Smooth muscle cell of the brain vasculature (primary cell): ENCODE data around the gene CBR1.
"Not testable (repeated sequence)": the region's sequence is repeated elsewhere in the genome, so short reads cannot be mapped to it uniquely, and the experiment has no call there.

Source experiments
- DNase-seq: peaks from one replicate; pipeline ENCODE4 v3.0.0-alpha.2; 2012; ENCODE audit warnings: low read depth, low spot score

Gene CBR1

DNA sequence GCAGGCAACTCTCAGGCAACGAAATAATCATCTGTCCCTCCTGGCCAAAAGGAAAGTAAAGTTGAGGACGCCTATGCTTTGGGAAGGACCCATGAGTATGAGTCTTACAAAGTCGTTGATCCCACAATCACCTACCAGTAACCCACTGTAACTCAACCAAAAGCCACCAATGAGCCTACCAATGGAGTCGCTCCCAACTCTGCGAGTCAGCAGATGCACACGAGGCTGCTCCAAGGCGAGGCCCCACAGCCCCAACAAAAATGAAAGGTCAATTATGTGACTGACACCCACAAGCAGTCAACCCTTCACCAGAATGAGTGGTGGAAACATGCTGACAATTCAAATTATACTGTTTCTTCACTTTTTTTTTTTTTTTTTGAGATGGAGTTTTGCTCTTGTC, 21.5 kb upstream of the CBR1 start:
- no peak for DNase-seq

DNA sequence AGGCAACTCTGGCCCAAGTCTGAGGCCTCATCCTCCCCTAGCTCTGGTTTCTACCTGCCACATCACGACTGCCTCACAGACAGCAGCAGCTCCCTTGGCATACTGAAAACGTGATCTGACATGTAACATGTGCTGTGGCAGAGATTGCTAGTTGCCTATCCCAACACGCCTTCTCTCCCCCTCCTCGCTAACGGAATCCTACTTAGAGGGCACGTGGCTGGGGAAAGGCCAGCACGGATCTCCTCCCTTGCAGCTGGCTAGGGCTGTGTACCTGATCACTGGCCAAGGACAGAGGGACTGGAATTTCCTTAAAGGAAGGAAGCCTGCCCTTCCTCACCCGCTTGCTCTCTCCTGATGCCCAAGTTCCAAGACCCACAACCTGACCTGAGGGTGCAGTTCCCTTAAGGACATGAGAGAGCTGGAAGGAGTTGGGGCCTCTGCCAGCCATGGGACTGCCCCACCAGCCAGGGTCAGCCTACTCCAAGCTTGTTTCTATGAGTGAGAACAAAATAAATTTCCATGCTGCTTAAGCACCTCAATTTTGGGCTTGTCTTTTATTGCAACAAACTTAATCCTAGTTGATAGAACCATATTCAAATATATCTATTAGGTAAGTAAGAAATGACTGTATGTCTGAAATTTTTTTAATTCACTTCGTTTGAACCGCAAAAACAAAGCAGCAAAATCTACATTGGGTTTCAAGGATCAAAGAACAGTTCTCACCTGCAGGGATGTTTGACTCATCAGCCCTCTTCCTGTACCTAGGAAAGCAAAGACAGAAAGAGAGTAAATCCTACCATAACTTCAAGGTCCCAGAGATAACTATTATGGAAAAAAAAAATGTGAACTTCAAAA, 16.7 kb upstream of the CBR1 start:
- DNase-seq, result no peak

DNA sequence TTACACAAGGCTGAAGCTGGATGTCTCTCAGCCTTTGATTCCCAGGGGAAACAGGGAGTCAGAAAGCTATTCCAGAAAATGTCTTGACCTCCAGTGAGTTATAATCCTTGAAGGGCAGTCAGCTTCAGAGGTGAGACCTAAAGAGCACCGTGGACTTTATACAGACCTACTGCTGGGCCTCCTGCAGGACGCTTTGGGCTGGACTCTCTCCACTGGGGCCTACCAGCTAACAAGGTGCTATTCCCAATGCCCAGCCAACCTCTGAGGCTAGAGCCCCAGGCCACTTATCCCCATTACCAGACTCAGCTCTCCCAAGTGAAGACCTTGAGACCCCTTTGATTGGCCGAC, 16.1 kb upstream of the CBR1 start:
- no peak for DNase-seq

DNA sequence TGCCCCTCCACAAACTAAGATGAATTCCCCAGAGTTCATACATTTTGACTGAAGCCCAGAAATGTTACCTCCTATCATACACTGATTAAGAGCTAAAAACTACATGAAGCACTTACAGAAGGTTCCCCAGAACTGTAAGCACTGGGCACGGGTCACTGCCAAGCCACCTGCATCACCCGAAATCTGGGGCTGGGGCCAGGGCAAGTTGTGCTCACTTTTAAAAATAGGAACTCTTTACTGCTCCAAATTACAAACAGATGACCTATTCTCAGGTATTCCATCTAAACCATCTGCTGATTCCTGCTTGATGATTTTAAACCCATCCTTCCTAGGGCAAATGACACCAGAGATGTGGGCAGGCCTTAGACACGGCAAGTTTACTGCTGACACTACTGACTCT, 14.3 kb upstream of the CBR1 start:
- no peak for DNase-seq

DNA sequence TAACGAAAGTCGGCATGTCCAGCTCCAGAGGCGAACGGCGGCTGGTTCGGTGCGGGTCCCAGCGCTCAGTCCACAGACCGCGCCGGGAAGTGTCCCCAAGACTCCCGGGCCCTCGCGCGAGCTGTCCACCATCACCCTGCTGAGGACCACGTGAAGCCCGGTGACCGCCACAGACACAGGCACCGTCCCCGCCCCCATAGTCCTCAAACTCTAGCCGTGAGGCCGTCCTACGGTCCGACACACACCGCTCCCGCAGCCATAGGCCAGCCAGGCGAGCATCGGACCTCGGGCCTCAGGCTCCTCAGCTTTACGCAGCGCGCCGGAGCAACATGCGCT, 10.0 kb upstream of the CBR1 start:
- no peak for DNase-seq

DNA sequence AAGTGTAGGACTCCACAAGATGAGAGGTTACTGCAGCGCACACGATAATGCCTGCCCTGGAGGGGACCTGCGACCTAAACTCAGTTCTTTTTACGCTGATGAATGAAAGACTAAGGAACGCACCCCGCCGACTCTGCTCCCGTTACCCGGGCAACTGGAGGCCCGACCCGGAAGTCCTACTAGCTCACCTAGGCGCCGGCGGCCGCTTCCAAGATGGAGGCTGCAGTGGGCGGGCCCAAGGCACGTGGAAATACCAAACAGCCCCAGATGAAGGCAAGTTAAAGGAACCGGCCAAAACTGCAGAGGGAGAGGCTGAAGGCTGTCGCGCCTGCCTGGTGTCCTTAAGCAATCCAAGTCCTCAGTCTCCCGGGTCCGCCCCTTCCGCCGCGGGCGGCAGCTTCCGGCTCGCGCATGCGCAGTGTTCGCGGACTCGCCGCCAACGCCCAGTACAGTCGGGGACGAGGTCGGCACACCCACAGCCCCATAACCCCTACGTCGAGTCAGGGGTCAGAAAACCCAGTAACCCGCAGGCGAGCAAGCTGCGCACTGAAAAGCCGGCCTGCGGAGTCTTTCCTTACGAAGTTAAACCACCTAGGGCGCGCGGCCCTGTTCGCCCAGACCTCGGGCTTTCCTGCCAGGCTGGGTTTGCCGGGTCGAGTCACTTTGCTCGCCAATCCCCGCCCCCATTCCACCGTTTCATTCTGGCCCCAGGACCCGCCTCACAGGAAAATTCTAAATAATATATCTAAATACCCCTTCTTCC, 9.5 kb upstream of the CBR1 start, which contains the start of gene SETD4:
TSS of gene SETD4 (minus strand) at position 368 of the 763 bp plus-strand sequence. CDS start 1,638 bp downstream, outside the sequence.
- peak; percentile 78 for DNase-seq

DNA sequence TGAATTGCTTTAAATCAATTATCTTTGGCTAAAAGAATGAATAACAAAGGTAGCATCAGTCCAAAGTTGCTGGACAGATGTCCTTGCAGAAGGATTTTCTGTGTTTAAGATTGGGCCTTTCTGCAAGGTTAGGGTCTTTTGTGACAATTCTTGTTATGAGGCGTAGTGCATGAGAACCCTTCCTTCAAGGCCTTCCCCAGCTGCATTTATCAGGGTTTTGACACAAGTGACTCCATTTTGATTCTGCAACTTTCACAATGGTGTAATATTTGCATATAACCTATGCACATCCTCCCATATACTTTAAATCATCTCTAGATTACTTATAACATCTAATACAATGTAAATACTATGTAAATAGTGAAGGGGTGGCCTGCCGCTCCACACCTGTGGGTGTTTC, 8.4 kb upstream of the CBR1 start:
- DNase-seq, result no peak

DNA sequence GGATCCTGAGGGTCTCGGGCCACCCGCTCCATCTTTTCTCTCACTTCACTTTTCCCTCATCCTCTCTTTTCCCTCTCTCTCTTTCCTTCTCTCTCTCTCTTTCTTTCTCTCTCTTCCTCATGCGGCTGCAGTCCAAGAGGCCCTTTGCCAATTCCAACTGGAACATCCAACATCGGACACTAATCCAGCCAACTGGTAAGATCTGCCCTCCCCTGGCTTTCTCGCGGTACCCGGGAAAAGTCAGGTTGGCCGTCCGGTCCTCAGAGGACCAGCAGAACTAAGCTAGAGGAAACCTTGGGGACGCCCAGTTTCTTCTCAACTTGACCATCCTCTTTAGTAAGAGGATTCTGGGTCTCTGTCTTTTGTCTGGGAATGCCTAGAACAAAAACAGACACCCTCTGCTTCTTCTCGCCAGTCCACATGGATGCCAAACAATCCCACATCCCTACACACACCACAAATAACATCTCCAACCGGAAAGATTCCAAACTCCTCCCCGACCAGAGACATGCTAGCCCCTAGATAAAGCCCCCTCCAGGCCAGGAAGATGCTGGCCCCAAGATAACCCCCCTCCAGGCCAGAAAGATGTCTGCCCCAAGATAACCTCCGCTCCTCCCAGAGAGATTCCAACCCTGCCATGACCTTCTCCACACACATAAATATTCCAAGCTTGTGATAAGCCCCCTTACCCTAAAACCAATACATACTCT, 6.3 kb upstream of the CBR1 start:
- no peak for DNase-seq

DNA sequence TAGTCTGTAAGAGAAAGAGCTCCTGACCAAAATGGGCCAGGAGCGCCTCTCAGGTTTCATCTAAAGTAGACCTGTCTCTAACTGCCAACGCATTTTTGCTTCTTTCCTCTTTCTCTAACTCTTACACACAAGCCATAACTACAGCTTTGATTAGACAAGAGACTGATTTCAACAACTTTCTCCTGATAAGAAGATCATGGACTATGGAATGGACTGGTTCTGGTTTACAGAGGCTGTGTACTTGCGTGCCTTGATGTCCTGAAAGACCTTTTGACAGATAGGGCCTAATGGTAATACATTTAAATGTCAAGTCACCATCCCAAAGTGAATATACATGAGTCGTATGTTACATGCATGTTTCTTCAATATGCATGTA, 5.8 kb upstream of the CBR1 start:
- DNase-seq, result no peak

DNA sequence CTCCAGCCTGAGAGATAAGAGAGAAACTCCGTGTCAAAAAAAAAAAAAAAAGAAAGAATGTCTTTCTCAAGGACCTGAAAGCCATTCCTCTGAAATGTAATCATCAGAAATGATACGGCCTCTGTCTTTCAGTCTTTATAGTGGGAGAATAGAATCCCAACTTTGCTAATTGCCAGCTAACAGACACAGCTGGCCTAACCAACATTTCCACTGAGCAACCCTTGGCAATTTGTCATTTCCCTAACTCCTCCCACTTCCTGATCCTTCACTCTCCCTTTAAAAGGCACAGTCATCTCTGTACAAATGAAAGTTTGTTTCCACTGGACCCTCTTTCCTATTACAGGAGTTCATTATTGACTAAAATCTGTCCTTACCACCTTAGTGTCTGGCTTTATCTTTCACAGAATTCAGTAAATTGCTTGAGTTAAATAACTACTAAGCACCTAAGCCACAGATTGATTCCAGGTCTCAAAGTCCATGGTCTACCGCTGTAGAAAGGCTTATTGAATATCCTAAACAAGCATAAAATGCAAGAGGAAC, 4.3 kb upstream of the CBR1 start:
- DNase-seq, result no peak

DNA sequence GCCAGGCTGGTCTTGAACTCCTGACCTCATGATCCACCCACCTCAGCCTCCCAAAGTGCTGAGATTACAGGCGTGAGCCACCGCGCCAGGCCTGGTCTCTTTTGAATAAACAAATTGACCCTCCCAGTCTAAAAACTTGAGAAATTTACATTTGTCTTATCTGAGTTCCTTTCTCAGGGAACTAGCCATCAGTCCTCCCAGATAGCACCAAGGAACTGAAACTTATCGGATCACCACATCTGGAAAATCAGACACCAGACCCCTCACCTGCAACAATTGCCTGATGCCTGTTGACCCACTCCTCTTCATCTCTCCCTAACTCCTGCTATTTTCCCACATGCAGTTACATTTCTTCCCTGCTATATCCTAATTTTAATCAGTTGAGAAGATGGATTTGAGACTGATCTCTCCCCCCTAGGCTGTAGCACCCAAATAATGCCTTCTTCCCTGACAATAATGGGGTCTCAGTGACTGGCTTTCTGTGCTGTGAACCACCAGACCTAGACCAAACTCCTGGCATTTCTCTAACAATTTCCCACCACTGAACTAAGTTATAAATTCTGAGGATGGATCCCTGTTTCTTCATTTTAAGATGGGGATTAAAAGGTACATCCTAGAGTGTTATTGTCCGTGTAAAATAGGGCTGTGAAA, 951 bp upstream of the CBR1 start:
- DNase-seq, result no peak

DNA sequence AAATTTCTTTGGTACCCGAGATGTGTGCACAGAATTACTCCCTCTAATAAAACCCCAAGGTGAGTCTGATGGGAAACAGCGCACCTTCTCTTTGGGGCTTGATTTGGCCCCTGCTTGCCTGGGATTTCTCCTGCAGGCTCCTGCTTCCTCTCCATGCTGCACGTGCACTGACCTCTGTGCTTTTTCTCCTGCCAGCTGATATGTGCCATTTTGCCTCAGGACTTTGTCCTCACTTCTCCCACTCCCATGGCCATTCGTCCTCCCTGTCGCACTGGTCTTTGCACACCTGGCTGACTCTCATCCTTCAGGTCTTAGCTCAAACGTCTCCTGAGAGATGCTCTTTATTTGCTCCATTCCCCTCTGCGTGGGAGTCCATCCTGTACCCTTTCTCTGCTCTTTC, 1.2 kb downstream of the CBR1 start:
- DNase-seq, result no peak

DNA sequence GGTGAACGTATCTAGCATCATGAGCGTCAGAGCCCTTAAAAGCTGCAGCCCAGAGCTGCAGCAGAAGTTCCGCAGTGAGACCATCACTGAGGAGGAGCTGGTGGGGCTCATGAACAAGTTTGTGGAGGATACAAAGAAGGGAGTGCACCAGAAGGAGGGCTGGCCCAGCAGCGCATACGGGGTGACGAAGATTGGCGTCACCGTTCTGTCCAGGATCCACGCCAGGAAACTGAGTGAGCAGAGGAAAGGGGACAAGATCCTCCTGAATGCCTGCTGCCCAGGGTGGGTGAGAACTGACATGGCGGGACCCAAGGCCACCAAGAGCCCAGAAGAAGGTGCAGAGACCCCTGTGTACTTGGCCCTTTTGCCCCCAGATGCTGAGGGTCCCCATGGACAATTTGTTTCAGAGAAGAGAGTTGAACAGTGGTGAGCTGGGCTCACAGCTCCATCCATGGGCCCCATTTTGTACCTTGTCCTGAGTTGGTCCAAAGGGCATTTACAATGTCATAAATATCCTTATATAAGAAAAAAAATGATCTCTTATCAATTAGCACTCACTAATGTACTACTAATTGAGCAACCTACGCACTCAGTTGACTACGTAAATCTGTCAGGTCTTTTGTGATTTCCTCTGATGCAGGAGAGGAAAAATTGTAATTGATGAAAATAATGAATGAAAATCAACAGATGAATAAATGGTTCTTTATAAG, 2.8 kb downstream of the CBR1 start:
- DNase-seq, result no peak

DNA sequence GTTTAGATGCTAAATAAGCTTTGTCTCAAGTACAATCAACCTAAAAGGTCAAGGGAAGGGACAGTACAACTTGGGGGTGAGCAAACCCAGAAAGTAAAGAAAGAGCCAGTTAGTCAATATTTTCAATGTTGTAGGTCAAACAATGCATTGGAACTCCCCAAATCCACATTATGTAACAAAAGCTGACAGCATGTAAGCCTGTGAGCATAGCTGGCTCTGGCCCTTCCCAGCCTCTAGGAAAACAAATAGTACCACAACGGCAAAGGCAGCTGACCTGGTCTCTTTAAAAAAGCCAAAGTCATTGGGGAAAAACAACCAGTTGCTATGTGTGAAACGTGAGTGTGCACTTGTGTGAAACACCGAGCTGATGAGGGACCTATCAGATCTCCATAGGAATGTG, 3.4 kb downstream of the CBR1 start:
- no peak for DNase-seq

DNA sequence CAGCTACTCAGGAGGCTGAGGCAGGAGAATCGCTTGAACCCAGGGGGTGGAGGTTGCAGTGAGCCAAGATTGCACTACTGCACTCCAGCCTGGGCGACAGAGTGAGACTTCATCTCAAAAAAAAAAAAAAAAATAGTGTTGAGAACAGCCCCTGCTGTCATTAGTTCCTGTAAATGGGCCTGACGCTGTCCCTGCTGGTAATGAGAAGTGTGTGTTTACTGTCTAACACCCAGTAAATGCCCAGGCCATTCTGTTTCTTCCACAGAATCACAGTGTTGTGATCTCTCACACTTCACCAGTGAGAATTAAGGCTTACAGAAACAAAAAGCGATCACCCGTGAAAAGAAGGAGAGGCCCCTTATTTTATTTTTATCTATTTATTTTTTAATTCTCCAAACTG, 4.1 kb downstream of the CBR1 start:
- not testable (repeated sequence) for DNase-seq

DNA sequence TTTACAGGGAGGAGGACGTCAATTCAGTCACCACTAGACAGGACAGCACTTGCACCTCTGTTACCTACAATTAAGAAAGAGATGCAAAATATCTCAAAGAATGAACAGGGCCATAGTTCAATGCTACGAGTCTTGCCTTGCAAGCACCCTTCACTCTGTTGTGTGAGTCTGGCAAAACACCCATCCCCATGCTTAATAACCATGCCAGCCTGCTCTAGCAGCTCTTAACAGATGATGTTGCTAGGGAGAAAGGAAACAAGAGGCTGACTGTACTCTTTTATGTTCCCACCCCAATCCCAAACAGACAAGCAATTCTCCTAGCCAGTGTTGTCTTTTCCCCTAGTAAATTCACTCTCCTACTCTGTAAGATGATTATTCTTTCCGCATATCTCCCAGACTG, 5.3 kb downstream of the CBR1 start:
- DNase-seq, result no peak

DNA sequence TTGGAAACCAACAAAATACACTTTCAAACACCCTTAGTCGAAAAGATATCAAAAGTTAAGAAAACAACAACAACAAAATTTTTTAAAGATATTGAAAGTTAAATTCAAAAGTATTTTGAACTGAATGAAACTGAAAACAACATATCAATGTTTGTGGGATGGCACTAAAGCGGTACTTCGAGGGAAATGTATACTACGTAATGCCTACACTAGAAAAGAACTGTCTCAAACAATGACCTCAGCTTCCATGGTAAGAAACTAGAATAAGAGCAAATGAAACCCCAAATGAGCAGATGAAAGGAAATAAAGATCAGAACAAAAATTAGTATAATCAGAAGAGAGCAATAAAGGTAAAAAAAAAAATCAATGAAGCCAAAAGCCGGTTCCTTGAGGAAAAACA, 6.1 kb downstream of the CBR1 start:
- no peak for DNase-seq

DNA sequence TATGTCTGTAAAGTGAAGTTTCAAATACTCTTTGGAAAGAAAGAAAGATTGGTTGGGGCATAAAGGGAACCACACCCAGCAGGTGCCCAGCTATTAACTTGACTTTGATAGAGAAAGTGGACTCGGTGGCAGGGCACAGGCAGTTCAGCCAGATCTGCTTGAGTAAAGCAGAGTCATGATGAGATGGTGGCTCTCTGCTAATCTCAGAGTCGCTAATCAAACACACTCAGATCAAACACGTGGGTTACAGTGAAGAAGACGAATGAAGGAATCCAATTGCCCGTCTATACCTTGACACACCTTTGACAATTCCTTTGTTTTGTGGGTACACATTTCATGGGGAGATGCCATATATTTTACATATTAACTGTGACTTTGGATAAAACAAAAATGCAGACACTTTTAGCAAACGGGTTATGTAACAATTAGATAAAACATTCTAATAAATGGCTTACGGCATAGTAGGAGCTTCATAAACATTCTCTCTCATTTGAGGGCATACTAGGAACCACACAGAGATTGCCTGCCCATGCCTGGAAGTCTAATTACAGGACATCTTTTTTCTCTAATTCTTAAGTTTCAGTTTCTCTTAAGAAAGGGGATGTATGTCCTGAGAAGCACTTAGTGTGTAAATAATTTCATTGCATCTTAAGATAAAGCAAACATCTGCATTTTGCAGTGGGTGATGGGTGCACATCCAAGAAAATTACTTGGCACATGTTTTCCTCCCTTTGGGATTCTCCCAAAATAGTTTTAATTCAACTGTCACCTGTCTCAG, 7.2 kb downstream of the CBR1 start:
- DNase-seq, result no peak

DNA sequence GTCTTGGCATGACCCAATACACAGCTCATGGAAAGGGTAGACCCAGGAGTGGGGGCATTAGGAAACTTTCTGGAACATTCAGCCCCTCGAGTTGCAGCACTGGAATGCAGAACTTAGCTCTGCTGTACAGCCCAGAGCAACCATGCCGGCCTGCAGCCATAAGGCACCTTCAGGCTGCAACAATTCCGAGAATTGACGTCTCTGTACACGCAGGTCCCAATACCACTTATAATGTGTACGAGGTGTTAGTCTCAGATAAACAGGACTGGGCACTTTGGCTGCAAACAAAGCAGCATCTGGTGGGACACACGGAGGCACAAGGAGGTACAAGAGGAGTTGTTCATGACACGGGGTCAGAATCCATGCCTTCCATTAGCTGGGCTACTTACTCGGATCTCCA, 7.9 kb downstream of the CBR1 start:
- DNase-seq, result no peak

DNA sequence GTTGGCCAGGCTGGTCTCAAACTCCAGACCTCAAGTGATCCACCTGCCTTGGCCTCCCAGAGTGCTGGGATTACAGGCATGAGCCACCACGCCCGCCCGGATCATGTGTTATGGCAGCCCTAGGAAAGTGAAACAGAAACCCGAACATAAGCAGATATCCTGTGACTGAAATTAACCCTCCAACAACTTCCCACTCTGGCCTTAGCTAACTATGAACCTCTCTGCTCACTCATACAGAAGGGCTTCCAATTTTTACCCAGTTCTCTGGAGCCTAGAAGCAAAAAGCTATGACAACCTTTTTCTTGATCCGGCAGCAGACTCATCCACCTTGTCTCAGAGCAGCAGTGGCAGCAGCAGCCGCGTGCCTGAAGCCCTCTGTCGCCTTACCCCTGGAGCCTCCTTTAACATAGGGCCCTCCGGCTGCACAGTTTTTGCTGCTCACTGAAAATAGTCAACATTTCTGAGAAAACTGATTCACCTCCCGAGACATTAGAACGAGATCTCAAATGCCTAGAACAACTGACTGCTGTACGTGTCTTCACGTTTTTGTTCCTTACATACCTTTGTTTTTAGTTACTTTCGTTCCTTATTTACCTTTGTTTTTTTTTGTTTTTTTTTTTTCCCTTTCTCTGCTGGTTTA, 9.3 kb downstream of the CBR1 start:
- no peak for DNase-seq
